Ishikawa (cell line): ENCODE measurements around the gene PARP14.

Experiments
- CEBPB ChIP-seq: IDR thresholded peaks from 2 replicates; pipeline ENCODE4 v1.6.1; 2012
- CREB1 ChIP-seq: IDR thresholded peaks from 2 replicates; pipeline ENCODE4 v1.6.1; 2012; ENCODE audit warnings: low read depth
- EGR1 ChIP-seq: IDR thresholded peaks from 2 replicates; pipeline ENCODE4 v1.6.1; 2012
- EP300 ChIP-seq: IDR thresholded peaks from 2 replicates; pipeline ENCODE4 v1.6.1; 2012; ENCODE audit warnings: borderline replicate concordance
- FOXM1 ChIP-seq: IDR thresholded peaks from 2 replicates; pipeline ENCODE4 v1.6.1; 2012; ENCODE audit warnings: low read depth, borderline replicate concordance
- MAX ChIP-seq: IDR thresholded peaks from 2 replicates; pipeline ENCODE4 v1.6.1; 2012
- NFIC ChIP-seq: IDR thresholded peaks from 2 replicates; pipeline ENCODE4 v1.6.1; 2012
- RAD21 ChIP-seq: IDR thresholded peaks from 2 replicates; pipeline ENCODE4 v1.6.1; 2012; ENCODE audit warnings: low read depth
- REST ChIP-seq: IDR thresholded peaks from 2 replicates; pipeline ENCODE4 v1.6.1; 2012; ENCODE audit warnings: low read depth, mild to moderate bottlenecking
- TAF1 ChIP-seq: IDR thresholded peaks from 2 replicates; pipeline ENCODE4 v1.6.1; 2012; ENCODE audit warnings: low read depth, mild to moderate bottlenecking
- TCF12 ChIP-seq: IDR thresholded peaks from 2 replicates; pipeline ENCODE4 v1.6.1; 2012; ENCODE audit warnings: low read depth
- TEAD4 ChIP-seq: IDR thresholded peaks from 2 replicates; pipeline ENCODE4 v1.6.1; 2012
- USF1 ChIP-seq: IDR thresholded peaks from 2 replicates; pipeline ENCODE4 v1.6.1; 2012
- YY1 ChIP-seq: IDR thresholded peaks from 2 replicates; pipeline ENCODE4 v1.6.1; 2012; ENCODE audit warnings: low read depth
- ZBTB7A ChIP-seq: IDR thresholded peaks from 2 replicates; pipeline ENCODE4 v1.6.1; 2012; ENCODE audit warnings: low read depth

The PARP14 gene

GRCh38 chr3:122679882-122680474, 661 bp upstream of the PARP14 start:
- no peak for TF ChIP-seq EP300
- TF ChIP-seq CEBPB, result no peak

- TF ChIP-seq YY1, result no peak
- TF ChIP-seq MAX, result no peak
- TF ChIP-seq TCF12, result no peak
- no peak for TF ChIP-seq TEAD4
- no peak for TF ChIP-seq USF1
- TF ChIP-seq REST, result no peak
- no peak for TF ChIP-seq EGR1
- TF ChIP-seq TAF1, result no peak
- TF ChIP-seq ZBTB7A, result no peak
- TF ChIP-seq CREB1, result no peak
These were observed 790 bp downstream of the PARP14 start for GRCh38 chr3:122681284-122681973.

- TF ChIP-seq MAX (no peak), RAD21 (no peak), REST (no peak), YY1 (no peak), ZBTB7A (no peak), NFIC (no peak), USF1 (no peak), TEAD4 (no peak), FOXM1 (no peak)
These were observed 1.4 kb downstream of the PARP14 start for GRCh38 chr3:122681974-122682409.

GRCh38 chr3:122687298-122687697, 6.7 kb downstream of the PARP14 start:
- TF ChIP-seq FOXM1 (no peak), RAD21 (no peak), NFIC (no peak), REST (no peak), USF1 (no peak), ZBTB7A (no peak), CEBPB (no peak), EGR1 (no peak), CREB1 (no peak), YY1 (no peak), TEAD4 (no peak)

GRCh38 chr3:122688996-122689395, 8.4 kb downstream of the PARP14 start:
- TF ChIP-seq NFIC (no peak), USF1 (no peak), RAD21 (no peak), FOXM1 (no peak), TCF12 (no peak), CREB1 (no peak), REST (no peak), TAF1 (no peak), EGR1 (no peak), ZBTB7A (no peak)
